Measurements from ENCODE around the gene FLACC1. TPM values are rescaled to one million over a fixed set of nuclear protein-coding genes. Genes with fewer than 3 reads are reported as not detected.

Gene FLACC1
- total and polyA plus RNA-seq, 9 of the 15 experiments (the other 6 are each of a cell fraction or from before 2014, with no cell fraction given): 0.07 to 0.68 (median 0.22) TPM; not detected in 2

GRCh38 chr2:201256082-201256481, 101.1 kb downstream of the FLACC1 start (continued):
- TF ChIP-seq BRF1 (IDR thresholded peaks at IDR 0.05; ENCODE audit: borderline replicate concordance, extremely low read depth, insufficient read length): no peak
- TF ChIP-seq CEBPG (CRISPR knock-in tag; IDR thresholded peaks at IDR 0.05): no peak
- TF ChIP-seq CEBPG (tag; conservative IDR thresholded peaks at IDR 0.05 in 1 of 2, IDR thresholded peaks at IDR 0.05 in 1 of 2): no peak
- TF ChIP-seq SMARCA5 (IDR thresholded peaks at IDR 0.05): peak; percentile 66; the same call in 1 of the 2 replicates
- no peak for TF ChIP-seq PYGO2 (tag; IDR thresholded peaks at IDR 0.05)
- no peak for TF ChIP-seq POLR2B (IDR thresholded peaks at IDR 0.05; ENCODE audit: low read depth, partially characterized antibody)
- TF ChIP-seq, protein P1, sequence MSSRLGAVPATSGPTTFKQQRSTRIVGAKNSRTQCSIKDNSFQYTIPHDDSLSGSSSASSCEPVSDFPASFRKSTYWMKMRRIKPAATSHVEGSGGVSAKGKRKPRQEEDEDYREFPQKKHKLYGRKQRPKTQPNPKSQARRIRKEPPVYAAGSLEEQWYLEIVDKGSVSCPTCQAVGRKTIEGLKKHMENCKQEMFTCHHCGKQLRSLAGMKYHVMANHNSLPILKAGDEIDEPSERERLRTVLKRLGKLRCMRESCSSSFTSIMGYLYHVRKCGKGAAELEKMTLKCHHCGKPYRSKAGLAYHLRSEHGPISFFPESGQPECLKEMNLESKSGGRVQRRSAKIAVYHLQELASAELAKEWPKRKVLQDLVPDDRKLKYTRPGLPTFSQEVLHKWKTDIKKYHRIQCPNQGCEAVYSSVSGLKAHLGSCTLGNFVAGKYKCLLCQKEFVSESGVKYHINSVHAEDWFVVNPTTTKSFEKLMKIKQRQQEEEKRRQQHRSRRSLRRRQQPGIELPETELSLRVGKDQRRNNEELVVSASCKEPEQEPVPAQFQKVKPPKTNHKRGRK (tag; IDR thresholded peaks at IDR 0.05): no peak
- TF ChIP-seq E2F8 (IDR thresholded peaks at IDR 0.05; ENCODE audit: low read depth, partially characterized antibody): no peak
- no peak for TF ChIP-seq ZNF395 (CRISPR knock-in tag; IDR thresholded peaks at IDR 0.05)
- TF ChIP-seq POLR2AphosphoS2 (IDR thresholded peaks at IDR 0.05; ENCODE audit: low read length): no peak
- TF ChIP-seq HDAC2 (IDR thresholded peaks at IDR 0.05): peak; percentile 50; the same call in 1 of the 2 replicates
- no peak for TF ChIP-seq SIN3B (IDR thresholded peaks at IDR 0.05; ENCODE audit: low read depth)
- peak; percentile 94 for TF ChIP-seq RBM25 (IDR thresholded peaks at IDR 0.05; ENCODE audit: low read depth, low read length, severe bottlenecking)
- no peak for TF ChIP-seq MTA1 (IDR thresholded peaks at IDR 0.05; ENCODE audit: borderline replicate concordance)
- no peak for TF ChIP-seq JUNB (CRISPR knock-in tag; conservative IDR thresholded peaks at IDR 0.05)
- no peak for TF ChIP-seq DPF2 (IDR thresholded peaks at IDR 0.05)
- no peak for TF ChIP-seq RBFOX2 (IDR thresholded peaks at IDR 0.05; ENCODE audit: low read depth, low read length)
- no peak for TF ChIP-seq SMAD2 (IDR thresholded peaks at IDR 0.05; ENCODE audit: low read depth, low read length)
- TF ChIP-seq EZH2 (IDR thresholded peaks at IDR 0.05; ENCODE audit: borderline replicate concordance, low read depth, low read length): no peak
- TF ChIP-seq RHOXF2B (CRISPR knock-in tag; conservative IDR thresholded peaks at IDR 0.05): no peak
- no peak for TF ChIP-seq PCBP2 (IDR thresholded peaks at IDR 0.05; ENCODE audit: low read depth, low read length, poor library complexity, severe bottlenecking)
- no peak for TF ChIP-seq MCM7 (IDR thresholded peaks at IDR 0.05)
- no peak for TF ChIP-seq VEZF1 (CRISPR knock-in tag; IDR thresholded peaks at IDR 0.05)
- TF ChIP-seq GATAD2A (IDR thresholded peaks at IDR 0.05): no peak
- TF ChIP-seq POLR3A (IDR thresholded peaks at IDR 0.05; ENCODE audit: borderline replicate concordance, extremely low read depth, insufficient read depth, insufficient read length): no peak
